Neuronal stem cell (in vitro differentiated cells): Measurements from ENCODE around the gene TH.

Experiments
- DNase-seq: peaks from one replicate; pipeline ENCODE4 v3.0.0-alpha.2; 2013; ENCODE audit warnings: low spot score
- H2AFZ ChIP-seq: one replicate; pipeline ENCODE4 v1.6.1; 2013; ENCODE audit warnings: mild to moderate bottlenecking, low read length, inconsistent platforms
- H2AK5ac ChIP-seq: 2 replicates; pipeline ENCODE4 v1.6.1; 2013; ENCODE audit warnings: low read depth, mild to moderate bottlenecking, inconsistent platforms, low read length, moderate library complexity, mixed read lengths
- H2BK120ac ChIP-seq: 2 replicates; pipeline ENCODE4 v1.6.1; 2013; ENCODE audit warnings: low read depth, mild to moderate bottlenecking, inconsistent platforms, low read length, moderate library complexity, mixed read lengths
- H2BK12ac ChIP-seq: one replicate; pipeline ENCODE4 v1.6.1; 2013; ENCODE audit warnings: low read length, inconsistent platforms
- H2BK15ac ChIP-seq: 2 replicates; pipeline ENCODE4 v1.6.1; 2013; ENCODE audit warnings: mild to moderate bottlenecking, low read length, inconsistent platforms, mixed read lengths
- H2BK5ac ChIP-seq: one replicate; pipeline ENCODE4 v1.6.1; 2013; ENCODE audit warnings: inconsistent platforms, mild to moderate bottlenecking, low read length, moderate library complexity
- H3K14ac ChIP-seq: one replicate; pipeline ENCODE4 v1.6.1; 2013; ENCODE audit warnings: low read length, inconsistent platforms
- H3K18ac ChIP-seq: 2 replicates; pipeline ENCODE4 v1.6.1; 2013; ENCODE audit warnings: low read length, inconsistent platforms
- H3K23ac ChIP-seq: 2 replicates; pipeline ENCODE4 v1.6.1; 2013; ENCODE audit warnings: low read depth, mild to moderate bottlenecking, mixed read lengths, low read length, inconsistent platforms; ENCODE audit not compliant: poor library complexity
- H3K27ac ChIP-seq: replicated peaks from 3 replicates; pipeline ENCODE4 v1.5.1; 2013; ENCODE audit warnings: low read length, inconsistent platforms
- H3K27me3 ChIP-seq, 3 experiments: 2 replicates each; pipeline ENCODE4 v1.6.1; 2013; ENCODE audit warnings: low read length in 3 of 3, mild to moderate bottlenecking in 2 of 3, inconsistent platforms in 1 of 3, low read depth in 1 of 3, mixed read lengths in 1 of 3, moderate library complexity in 1 of 3; ENCODE audit not compliant: control insufficient read depth in 3 of 3, insufficient read depth in 3 of 3
- H3K36me3 ChIP-seq, 2 donors: replicated peaks in 1 of 2; 2 replicates each; pipeline ENCODE4 v1.6.1; 2013; ENCODE audit warnings: low read length in 2 of 2; ENCODE audit not compliant: control insufficient read depth in 2 of 2, insufficient read depth in 2 of 2
- H3K4ac ChIP-seq: 2 replicates; pipeline ENCODE4 v1.6.1; 2013; ENCODE audit warnings: inconsistent platforms, mild to moderate bottlenecking, low read length, moderate library complexity
- H3K4me1 ChIP-seq, 2 donors: 1 replicate in 1 of 2; 2 replicates in 1 of 2; pipeline ENCODE4 v1.6.1; 2013; ENCODE audit warnings: low read length in 2 of 2, low read depth in 1 of 2; ENCODE audit not compliant: control insufficient read depth in 2 of 2, insufficient read depth in 1 of 2
- H3K4me2 ChIP-seq: one replicate; pipeline ENCODE4 v1.6.1; 2013; ENCODE audit warnings: mild to moderate bottlenecking, low read length, inconsistent platforms; ENCODE audit not compliant: insufficient read depth, poor library complexity, severe bottlenecking
- H3K4me3 ChIP-seq, 2 donors: 2 replicates each; pipeline ENCODE4 v1.5.1; 2013; ENCODE audit warnings: low read length in 2 of 2, mild to moderate bottlenecking in 2 of 2, inconsistent platforms in 1 of 2, moderate library complexity in 1 of 2
- H3K79me1 ChIP-seq: one replicate; pipeline ENCODE4 v1.6.1; 2013; ENCODE audit warnings: low read depth, mild to moderate bottlenecking, inconsistent platforms, low read length, moderate library complexity
- H3K9ac ChIP-seq: one replicate; pipeline ENCODE4 v1.6.1; 2013; ENCODE audit warnings: mild to moderate bottlenecking, low read depth, low read length, inconsistent platforms; ENCODE audit not compliant: poor library complexity
- H3K9me3 ChIP-seq, 2 donors: replicated peaks in 1 of 2; 2 replicates each; pipeline versions ENCODE3 to v1.6.1; 2013; ENCODE audit warnings: low read length in 2 of 2, mild to moderate bottlenecking in 2 of 2, inconsistent platforms in 1 of 2, low read depth in 1 of 2, mixed read lengths in 1 of 2, moderate library complexity in 1 of 2; ENCODE audit not compliant: control insufficient read depth in 2 of 2, insufficient read depth in 1 of 2
- H4K8ac ChIP-seq: one replicate; pipeline ENCODE4 v1.6.1; 2013; ENCODE audit warnings: low read depth, mild to moderate bottlenecking, inconsistent platforms, low read length, moderate library complexity
- H4K91ac ChIP-seq: one replicate; pipeline ENCODE4 v1.6.1; 2013; ENCODE audit warnings: low read length, low read depth, mild to moderate bottlenecking, inconsistent platforms; ENCODE audit not compliant: poor library complexity
- WGBS, 2 donors: extraction: QIAGEN DNeasy Blood & Tissue Kit; methylation state at CpG; one replicate each; pipeline ENCODE4 v1.1.7; 2013; ENCODE audit warnings: missing lambda C conversion rate in 2 of 2, mixed read lengths in 1 of 2; ENCODE audit not compliant: insufficient read length in 2 of 2, insufficient replicate concordance in 1 of 2; ENCODE audit errors: extremely low coverage in 2 of 2; 5-methylcytosine and 5-hydroxymethylcytosine counted together

TH gene

GRCh38 chr11:2200957-2201519, 29.4 kb upstream of the TH start:
- Histone ChIP-seq H3K4me2 (no peak overlapping the region), H2AK5ac (peak overlapping the region; percentile 66), H3K9ac (no peak overlapping the region), H2BK120ac (no peak overlapping the region), H2BK5ac (no peak overlapping the region), H4K8ac (no peak overlapping the region), H3K18ac (no peak overlapping the region), H3K27me3 (no peaks in the 10 kb centered on the region), H2BK12ac (no peak overlapping the region), H3K14ac (no peak overlapping the region), H3K27ac (no peak overlapping the region), H3K36me3 (no peaks in the 10 kb centered on the region), H3K9me3 (no peaks in the 10 kb centered on the region), H4K91ac (no peak overlapping the region), H3K23ac (no peak overlapping the region), H2AFZ (no peak overlapping the region), H3K4ac (no peak overlapping the region), H3K79me1 (peaks cover 4% of the 10 kb centered on the region), H3K4me3 (no peak overlapping the region), H2BK15ac (no peak overlapping the region), H3K4me1 (peaks cover 0 to 3% of the 10 kb centered on the region in 2 donors)
- DNase-seq, result no peak
- WGBS, 2 donors, result no CpG with 5 or more reads among the region's 1 CpG

DNA sequence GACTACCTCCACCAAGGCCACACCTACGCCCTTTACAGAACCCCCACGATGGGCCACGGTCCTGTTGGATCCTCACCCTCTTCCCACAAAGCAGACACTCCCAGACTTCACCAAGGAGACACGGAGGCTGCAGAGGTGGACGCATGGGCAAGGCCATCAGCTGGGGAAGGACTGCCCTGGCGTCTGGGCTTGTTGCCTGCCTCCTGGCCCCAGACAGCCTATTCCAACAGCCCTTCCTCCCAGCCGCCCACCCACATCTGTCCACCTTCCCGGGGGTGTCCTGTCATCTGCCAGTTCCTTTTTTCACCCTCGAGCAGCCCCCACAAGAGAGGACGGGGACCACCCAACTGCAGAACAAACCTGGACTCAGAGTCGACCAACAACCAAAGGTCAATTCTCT, 28.9 kb upstream of the TH start:
- Histone ChIP-seq H2BK12ac (peak overlapping the region; percentile 60), H4K91ac (no peak overlapping the region), H3K4me1 (peaks cover 0 to 3% of the 10 kb centered on the region in 2 donors), H2AK5ac (peak overlapping the region; percentile 66), H3K14ac (peak overlapping the region; percentile 31), H3K4me2 (no peak overlapping the region), H3K9me3 (no peaks in the 10 kb centered on the region), H3K18ac (peak overlapping the region; percentile 66), H3K79me1 (peaks cover 4% of the 10 kb centered on the region), H2BK15ac (peak overlapping the region; percentile 56), H3K36me3 (no peaks in the 10 kb centered on the region), H3K9ac (peak overlapping the region; percentile 44), H4K8ac (no peak overlapping the region), H3K27me3 (no peaks in the 10 kb centered on the region), H2BK5ac (peak overlapping the region; percentile 42), H3K27ac (no peak overlapping the region), H3K4me3 (no peak overlapping the region), H2AFZ (no peak overlapping the region), H3K4ac (no peak overlapping the region), H3K23ac (no peak overlapping the region), H2BK120ac (no peak overlapping the region)
- no peak for DNase-seq
- WGBS, 2 donors, result no CpG with 5 or more reads among the region's 11 CpGs

GRCh38 chr11:2199466-2200341, 28.1 kb upstream of the TH start:
- no peak for DNase-seq
- no CpG with 5 or more reads among the region's 22 CpGs for WGBS, 2 donors
- Histone ChIP-seq H3K27me3 (no peaks in the 10 kb centered on the region), H3K4me3 (no peak overlapping the region), H4K8ac (peak overlapping the region; percentile 48), H3K9ac (peak overlapping the region; percentile 67), H3K14ac (peak overlapping the region; percentile 71), H2BK15ac (peak overlapping the region; percentile 100), H3K9me3 (no peaks in the 10 kb centered on the region), H2BK12ac (peak overlapping the region; percentile 88), H2AK5ac (peak overlapping the region; percentile 88), H3K36me3 (no peaks in the 10 kb centered on the region), H3K27ac (no peak overlapping the region), H3K4me2 (no peak overlapping the region), H3K18ac (peak overlapping the region; percentile 84), H3K4ac (peak overlapping the region; percentile 90), H3K4me1 (peaks cover 0 to 1% of the 10 kb centered on the region in 2 donors), H4K91ac (no peak overlapping the region), H2BK120ac (peak overlapping the region; percentile 92), H2BK5ac (peak overlapping the region; percentile 42), H3K23ac (peak overlapping the region; percentile 4), H3K79me1 (peaks cover 4% of the 10 kb centered on the region), H2AFZ (no peak overlapping the region)
